HepG2 (cell line): Measurements from ENCODE around the gene RAD23A. TPM values are rescaled to one million over a fixed set of nuclear protein-coding genes. Genes with fewer than 3 reads are reported as not detected.
A peak's percentile ranks its signal among the peaks of the same experiment; 100 is the strongest.

Experiments
- ARID4A ChIP-seq: sonication (generic); formaldehyde crosslinking; IDR thresholded peaks from 2 replicates; pipeline ENCODE4 v1.5.0; 2020; ENCODE audit warnings: mild to moderate bottlenecking, missing genetic modification reagents, borderline replicate concordance
- ARID5B ChIP-seq: IDR thresholded peaks from 2 replicates; pipeline ENCODE4 v1.4.0; 2020; ENCODE audit warnings: mild to moderate bottlenecking, missing genetic modification reagents
- NCOA5 ChIP-seq: sonication (generic); formaldehyde crosslinking; IDR thresholded peaks from 2 replicates; pipeline ENCODE4 v1.4.0; 2020; ENCODE audit warnings: missing genetic modification reagents
- NFAT5 ChIP-seq: sonication (generic); formaldehyde crosslinking; IDR thresholded peaks from 2 replicates; pipeline ENCODE4 v1.4.0; 2020; ENCODE audit warnings: missing genetic modification reagents
- RELA ChIP-seq: sonication (generic); formaldehyde crosslinking; IDR thresholded peaks from 2 replicates; pipeline ENCODE4 v1.4.0; 2020; ENCODE audit warnings: missing genetic modification reagents
- STAT6 ChIP-seq: sonication (generic); formaldehyde crosslinking; IDR thresholded peaks from 2 replicates; pipeline ENCODE4 v1.4.0; 2020; ENCODE audit warnings: missing genetic modification reagents, mild to moderate bottlenecking, borderline replicate concordance
- ZBTB3 ChIP-seq: sonication (generic); formaldehyde crosslinking; IDR thresholded peaks from 2 replicates; pipeline ENCODE4 v1.4.0; 2020; ENCODE audit warnings: low read depth, mild to moderate bottlenecking, moderate library complexity, missing genetic modification reagents, borderline replicate concordance
- ZNF576 ChIP-seq: sonication (generic); formaldehyde crosslinking; IDR thresholded peaks from 2 replicates; pipeline ENCODE4 v1.4.0; 2020; ENCODE audit warnings: mild to moderate bottlenecking, missing genetic modification reagents
- ZNF713 ChIP-seq: sonication (generic); formaldehyde crosslinking; IDR thresholded peaks from 2 replicates; pipeline ENCODE4 v1.4.0; 2020; ENCODE audit warnings: mild to moderate bottlenecking, missing genetic modification reagents
- ZNF772 ChIP-seq: sonication (generic); formaldehyde crosslinking; IDR thresholded peaks from 2 replicates; pipeline ENCODE4 v1.5.0; 2020; ENCODE audit warnings: mild to moderate bottlenecking, missing genetic modification reagents
- polyA plus RNA-seq, 8 experiments: library from polyadenylated mRNA; depleted of rRNA in 3 of 8; stranded (reverse) in 7 of 8; unstranded in 1 of 8; fragments of >200 nt; fragmentation: Illumina TruSeq in 4 of 8; extraction: Trizol in 4 of 8; gene quantifications; 2 replicates each; pipeline versions ENCODE4 v1.2.1 to v1.2.3, GENCODE V29; 2011 to 2016; ENCODE audit warnings: low read depth in 4 of 8, missing spikeins in 1 of 8, mixed read lengths in 1 of 8; ENCODE audit not compliant: insufficient read depth in 1 of 8
- total RNA-seq, 5 experiments: library from RNA; depleted of rRNA; stranded (reverse); fragments of >200 nt; fragmentation: Illumina TruSeq; extraction: Trizol; gene quantifications; 2 replicates each; pipeline ENCODE4 v1.2.3, GENCODE V29; 2016; ENCODE audit warnings: low read depth in 1 of 5

Gene RAD23A
- total and polyA plus RNA-seq, 2 of the 13 experiments (the other 11 are each of a cell fraction or from before 2014, with no cell fraction given) = 42.5 to 54.2 TPM

- peak; percentile 63 for TF ChIP-seq ARID4A (CRISPR knock-in tag)
- TF ChIP-seq ZNF772 (CRISPR knock-in tag) = no peak
- TF ChIP-seq ARID5B (CRISPR knock-in tag) = no peak
- no peak for TF ChIP-seq ZNF713 (CRISPR knock-in tag)
- TF ChIP-seq RELA (CRISPR knock-in tag) = no peak
- TF ChIP-seq NFAT5 (CRISPR knock-in tag) = no peak
- TF ChIP-seq STAT6 (CRISPR knock-in tag) = no peak
- TF ChIP-seq ZNF576 = no peak
- TF ChIP-seq NCOA5 (CRISPR knock-in tag) = no peak
- TF ChIP-seq ZBTB3 (CRISPR knock-in tag) = no peak
Measured at GRCh38 chr19:12995596-12996405, 50.1 kb downstream of the RAD23A start (continued).
